ENCODE data around the gene DHRS2.
"Not testable (repeated sequence)": the region's sequence is repeated elsewhere in the genome, so short reads cannot be mapped to it uniquely, and the experiment has no call there.

DHRS2 gene

DNA sequence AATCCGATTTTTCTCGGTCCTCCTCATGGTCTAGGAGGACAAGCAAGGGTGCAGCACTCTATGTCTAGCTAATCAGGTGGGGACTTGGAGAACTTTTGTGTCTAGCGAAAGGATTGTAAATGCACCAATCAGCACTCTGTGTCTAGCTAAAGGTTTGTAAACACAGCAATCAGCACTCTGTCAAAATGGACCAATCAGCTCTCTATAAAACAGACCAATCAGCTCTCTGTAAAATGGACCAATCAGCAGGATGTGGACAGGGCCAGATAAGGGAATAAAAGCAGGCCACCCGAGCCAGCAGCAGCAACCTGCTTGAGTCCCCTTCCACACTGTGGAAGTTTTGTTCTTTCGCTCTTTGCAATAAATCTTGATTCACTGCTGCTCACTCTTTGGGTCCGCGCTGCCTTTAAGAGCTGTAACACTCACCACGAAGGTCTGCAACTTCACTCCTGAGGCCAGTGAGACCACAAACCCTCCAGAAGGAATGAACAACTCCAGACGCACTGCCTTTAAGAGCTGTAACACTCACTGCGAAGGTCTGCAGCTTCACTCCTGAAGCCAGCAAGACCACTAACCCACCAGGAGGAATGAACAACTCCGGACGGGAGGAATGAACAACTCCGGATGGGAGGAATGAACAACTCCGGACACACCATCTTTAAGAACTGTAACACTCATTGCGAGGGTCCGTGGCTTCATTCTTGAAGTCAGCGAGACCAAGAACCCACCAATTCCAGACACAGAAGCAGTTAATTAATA, 1.7 kb downstream of the DHRS2 start:
- not testable (repeated sequence) for H3K9ac ChIP-seq (ENCODE audit: insufficient read length, low read depth); DNase-seq (ENCODE audit: low read depth, low spot score); H3K4me1 ChIP-seq (ENCODE audit: insufficient read depth, insufficient read length); H3K4me3 ChIP-seq (ENCODE audit: insufficient read length, low read depth); H3K9me3 ChIP-seq (ENCODE audit: insufficient read depth, low read length); H3K27me3 ChIP-seq (ENCODE audit: insufficient read depth, insufficient read length); H3K36me3 ChIP-seq (ENCODE audit: insufficient read depth, insufficient read length, low read length)

DNA sequence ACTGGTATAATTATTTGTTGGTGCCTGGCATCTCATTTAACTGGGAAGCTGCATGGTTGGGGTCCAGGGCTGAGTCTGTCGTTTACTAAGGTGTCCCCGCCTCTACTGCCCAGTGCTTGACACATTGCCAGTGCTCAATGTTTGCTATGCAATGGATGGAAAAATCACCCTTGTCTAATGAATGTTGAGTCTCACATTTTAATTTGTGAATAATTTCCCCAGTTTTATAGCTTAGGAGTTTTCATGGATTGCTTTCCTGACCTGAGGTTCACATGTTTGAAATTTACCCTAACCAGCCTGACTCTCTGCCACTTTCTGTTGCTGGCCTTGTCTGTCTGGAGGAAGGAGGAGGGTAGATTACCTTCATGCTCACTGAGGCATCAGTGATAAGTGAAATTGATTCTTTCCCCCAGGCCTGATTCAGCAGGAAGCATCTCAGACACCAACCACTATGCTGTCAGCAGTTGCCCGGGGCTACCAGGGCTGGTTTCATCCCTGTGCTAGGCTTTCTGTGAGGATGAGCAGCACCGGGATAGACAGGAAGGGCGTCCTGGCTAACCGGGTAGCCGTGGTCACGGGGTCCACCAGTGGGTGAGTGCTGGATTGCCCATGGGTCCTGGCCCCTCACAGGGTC, 2.4 kb downstream of the DHRS2 start:
- Histone ChIP-seq H3K9ac (ENCODE audit: insufficient read length, low read depth) (no peak overlapping the region), H3K4me1 (ENCODE audit: insufficient read depth, insufficient read length) (peaks cover 3% of the 10 kb centered on the region), H3K27me3 (ENCODE audit: insufficient read depth, insufficient read length) (no peaks in the 10 kb centered on the region), H3K36me3 (ENCODE audit: insufficient read depth, insufficient read length, low read length) (no peaks in the 10 kb centered on the region), H3K4me3 (ENCODE audit: insufficient read length, low read depth) (no peak overlapping the region), H3K9me3 (ENCODE audit: insufficient read depth, low read length) (no peaks in the 10 kb centered on the region)
- DNase-seq (ENCODE audit: low read depth, low spot score) = no peak
- TF ChIP-seq SUZ12 (IDR thresholded peaks at IDR 0.05; ENCODE audit: extremely low read depth, insufficient read depth, insufficient read length) = no peak
- TF ChIP-seq ZNF274 (IDR thresholded peaks at IDR 0.05; ENCODE audit: low read depth, low read length) = no peak
- TF ChIP-seq YY1 (IDR thresholded peaks at IDR 0.05; ENCODE audit: insufficient read depth, insufficient read length) = no peak

DNA sequence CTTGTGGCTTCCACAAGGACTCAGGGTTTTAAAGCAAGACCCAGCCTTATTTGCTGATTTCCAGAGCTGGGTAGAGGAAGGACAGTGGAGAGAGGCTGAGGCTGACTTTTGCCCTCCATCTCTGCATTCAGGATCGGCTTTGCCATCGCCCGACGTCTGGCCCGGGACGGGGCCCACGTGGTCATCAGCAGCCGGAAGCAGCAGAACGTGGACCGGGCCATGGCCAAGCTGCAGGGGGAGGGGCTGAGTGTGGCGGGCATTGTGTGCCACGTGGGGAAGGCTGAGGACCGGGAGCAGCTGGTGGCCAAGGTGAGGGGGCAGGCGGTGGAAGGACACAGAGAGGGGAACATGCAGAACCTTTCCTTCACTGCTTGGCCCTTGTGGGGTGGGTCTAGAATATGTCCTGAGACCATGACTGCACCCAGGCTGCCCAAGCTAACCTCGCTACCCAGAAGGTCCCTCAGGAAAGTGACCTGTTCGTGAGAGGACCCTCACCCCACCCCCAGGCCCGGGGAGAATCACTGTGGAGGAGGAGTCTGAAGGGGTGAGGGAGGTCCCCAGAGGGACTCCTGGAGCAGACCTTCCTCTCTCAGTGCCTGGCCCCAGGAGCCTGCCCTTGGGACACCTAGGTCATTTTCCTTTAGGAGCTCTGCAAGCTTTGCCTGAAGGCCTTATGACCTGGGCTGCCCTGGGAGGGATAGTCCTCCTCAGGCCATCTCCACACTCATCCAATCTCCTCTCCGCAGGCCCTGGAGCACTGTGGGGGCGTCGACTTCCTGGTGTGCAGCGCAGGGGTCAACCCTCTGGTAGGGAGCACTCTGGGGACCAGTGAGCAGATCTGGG, 3.1 kb downstream of the DHRS2 start:
- H3K9ac ChIP-seq (ENCODE audit: insufficient read length, low read depth) = no peak overlapping the region
- TF ChIP-seq SUZ12 (IDR thresholded peaks at IDR 0.05; ENCODE audit: extremely low read depth, insufficient read depth, insufficient read length) = no peak
- TF ChIP-seq ZNF274 (IDR thresholded peaks at IDR 0.05; ENCODE audit: low read depth, low read length) = no peak
- TF ChIP-seq YY1 (IDR thresholded peaks at IDR 0.05; ENCODE audit: insufficient read depth, insufficient read length) = no peak
- H3K27me3 ChIP-seq (ENCODE audit: insufficient read depth, insufficient read length) = no peaks in the 10 kb centered on the region
- no peak for DNase-seq (ENCODE audit: low read depth, low spot score)
- no peaks in the 10 kb centered on the region for H3K36me3 ChIP-seq (ENCODE audit: insufficient read depth, insufficient read length, low read length)
- peaks cover 3% of the 10 kb centered on the region for H3K4me1 ChIP-seq (ENCODE audit: insufficient read depth, insufficient read length)
- no peaks in the 10 kb centered on the region for H3K9me3 ChIP-seq (ENCODE audit: insufficient read depth, low read length)
- H3K4me3 ChIP-seq (ENCODE audit: insufficient read length, low read depth) = no peak overlapping the region

GRCh38 chr14:23639891-23640523, 3.8 kb downstream of the DHRS2 start:
- Histone ChIP-seq H3K4me1 (ENCODE audit: insufficient read depth, insufficient read length) (peaks cover 3% of the 10 kb centered on the region), H3K36me3 (ENCODE audit: insufficient read depth, insufficient read length, low read length) (no peaks in the 10 kb centered on the region), H3K4me3 (ENCODE audit: insufficient read length, low read depth) (no peak overlapping the region), H3K27me3 (ENCODE audit: insufficient read depth, insufficient read length) (no peaks in the 10 kb centered on the region), H3K9ac (ENCODE audit: insufficient read length, low read depth) (no peak overlapping the region), H3K9me3 (ENCODE audit: insufficient read depth, low read length) (no peaks in the 10 kb centered on the region)
- TF ChIP-seq ZNF274 (IDR thresholded peaks at IDR 0.05; ENCODE audit: low read depth, low read length) (no peak), SUZ12 (IDR thresholded peaks at IDR 0.05; ENCODE audit: extremely low read depth, insufficient read depth, insufficient read length) (no peak), YY1 (IDR thresholded peaks at IDR 0.05; ENCODE audit: insufficient read depth, insufficient read length) (no peak)
- DNase-seq (ENCODE audit: low read depth, low spot score) = no peak

DNA sequence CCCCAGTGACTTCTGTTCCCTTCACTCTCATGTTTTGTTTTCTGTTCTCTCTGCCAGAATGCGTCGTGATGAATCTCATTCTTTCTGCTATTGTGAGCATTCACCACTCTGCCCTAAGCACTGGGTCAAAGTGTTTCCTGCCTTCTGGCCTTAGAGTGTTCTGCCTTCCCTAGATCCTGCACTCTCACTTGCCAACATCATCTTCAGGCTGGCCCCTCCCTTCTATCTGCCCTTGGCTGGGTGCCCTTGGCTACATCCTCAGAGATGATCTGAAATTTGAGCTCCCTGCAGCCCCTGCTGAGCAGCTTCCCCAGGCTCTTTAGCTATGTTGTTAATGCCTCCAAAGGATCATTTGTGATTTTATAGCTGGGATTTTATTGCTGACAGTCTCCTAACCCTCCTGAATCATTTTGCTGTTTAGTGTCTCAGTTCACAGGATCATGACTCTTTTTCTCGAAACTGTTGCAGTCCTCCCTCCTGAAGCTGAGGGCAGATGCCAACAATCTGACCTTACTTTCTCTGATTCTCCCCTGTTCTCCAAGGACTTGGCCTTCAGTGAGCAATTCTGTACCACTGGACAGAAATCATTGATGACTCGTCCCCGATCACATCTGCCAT, 4.5 kb downstream of the DHRS2 start:
- Histone ChIP-seq H3K9me3 (ENCODE audit: insufficient read depth, low read length) (no peaks in the 10 kb centered on the region), H3K36me3 (ENCODE audit: insufficient read depth, insufficient read length, low read length) (no peaks in the 10 kb centered on the region), H3K4me3 (ENCODE audit: insufficient read length, low read depth) (no peak overlapping the region), H3K9ac (ENCODE audit: insufficient read length, low read depth) (no peak overlapping the region), H3K4me1 (ENCODE audit: insufficient read depth, insufficient read length) (peaks cover 3% of the 10 kb centered on the region), H3K27me3 (ENCODE audit: insufficient read depth, insufficient read length) (no peaks in the 10 kb centered on the region)
- no peak for DNase-seq (ENCODE audit: low read depth, low spot score)
- TF ChIP-seq YY1 (IDR thresholded peaks at IDR 0.05; ENCODE audit: insufficient read depth, insufficient read length) (no peak), SUZ12 (IDR thresholded peaks at IDR 0.05; ENCODE audit: extremely low read depth, insufficient read depth, insufficient read length) (no peak)

DNA sequence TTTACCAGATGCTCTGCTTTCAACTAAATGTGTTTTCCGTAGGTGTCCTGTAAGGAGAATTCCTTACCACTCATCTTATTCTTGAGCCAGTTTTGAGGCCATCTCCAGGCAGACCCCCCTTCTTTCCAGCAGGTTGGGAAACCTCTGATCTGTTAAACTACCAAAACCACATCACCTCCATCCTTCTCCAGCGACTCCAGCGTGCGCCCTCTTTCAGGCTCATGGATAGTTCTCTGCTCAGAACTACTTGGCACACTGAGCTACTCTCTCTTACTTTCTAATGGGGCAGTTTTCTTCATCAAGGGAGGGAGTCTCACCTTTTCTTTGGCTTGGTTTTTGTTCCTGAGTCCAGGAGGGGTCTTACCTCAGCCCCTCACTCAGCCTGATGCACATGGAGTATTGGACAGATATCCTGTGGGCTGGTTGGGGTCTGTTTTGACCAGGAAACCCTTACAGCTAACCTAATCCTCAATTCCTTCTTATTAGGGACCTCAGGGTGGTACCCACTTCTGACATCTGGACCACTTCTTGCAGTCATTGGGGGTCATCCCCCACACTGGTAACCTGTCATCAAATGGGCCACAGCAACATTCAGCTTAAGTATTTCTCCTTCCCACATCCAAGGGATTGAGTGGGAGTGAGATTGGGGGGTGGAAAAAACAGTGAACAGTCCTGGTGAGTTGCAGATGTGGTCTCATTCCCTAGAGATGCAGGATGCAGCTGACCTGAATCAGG, 5.2 kb downstream of the DHRS2 start:
- DNase-seq (ENCODE audit: low read depth, low spot score) = no peak
- Histone ChIP-seq H3K4me1 (ENCODE audit: insufficient read depth, insufficient read length) (peaks cover 3% of the 10 kb centered on the region), H3K4me3 (ENCODE audit: insufficient read length, low read depth) (no peak overlapping the region), H3K27me3 (ENCODE audit: insufficient read depth, insufficient read length) (no peaks in the 10 kb centered on the region), H3K36me3 (ENCODE audit: insufficient read depth, insufficient read length, low read length) (no peaks in the 10 kb centered on the region), H3K9ac (ENCODE audit: insufficient read length, low read depth) (no peak overlapping the region), H3K9me3 (ENCODE audit: insufficient read depth, low read length) (no peaks in the 10 kb centered on the region)
- no peak for TF ChIP-seq SUZ12 (IDR thresholded peaks at IDR 0.05; ENCODE audit: extremely low read depth, insufficient read depth, insufficient read length)
- no peak for TF ChIP-seq ZNF274 (IDR thresholded peaks at IDR 0.05; ENCODE audit: low read depth, low read length)
- no peak for TF ChIP-seq YY1 (IDR thresholded peaks at IDR 0.05; ENCODE audit: insufficient read depth, insufficient read length)

Measured in NT2/D1 (cell line).